Esophagus muscularis mucosa (tissue), 4 donors: ENCODE data around the gene HOXC10. TPM values are rescaled to one million over a fixed set of nuclear protein-coding genes. Genes with fewer than 3 reads are reported as not detected.

Experiments used
- DNase-seq: peaks from one replicate; pipeline ENCODE4 v3.0.0-alpha.2; 2017; ENCODE audit errors: extremely low spot score
- H3K27ac ChIP-seq, 4 donors: fragments of 200-600 bp; sonication (generic); replicated peaks in 1 of 4; 1 replicate in 3 of 4; 2 replicates in 1 of 4; pipeline ENCODE4 v1.5.1; 2016 to 2019; ENCODE audit warnings: mild to moderate bottlenecking in 1 of 4
- H3K27me3 ChIP-seq, 4 donors: fragments of 200-600 bp; sonication (generic); one replicate each; pipeline versions ENCODE4 v1.5.1 to v1.6.0; 2016 to 2019
- H3K36me3 ChIP-seq, 4 donors: fragments of 200-600 bp; sonication (generic); one replicate each; pipeline ENCODE4 v1.5.1; 2016 to 2019
- H3K4me1 ChIP-seq, 4 donors: fragments of 200-600 bp; sonication (generic); one replicate each; pipeline ENCODE4 v1.5.1; 2016 to 2019
- H3K4me3 ChIP-seq, 4 donors: fragments of 200-600 bp; sonication (generic); 1 replicate in 2 of 4; 2 replicates in 2 of 4; pipeline ENCODE4 v1.5.1; 2016 to 2019; ENCODE audit warnings: mild to moderate bottlenecking in 4 of 4, moderate library complexity in 1 of 4
- H3K9me3 ChIP-seq, 4 donors: fragments of 200-600 bp; sonication (generic); 1 replicate in 3 of 4; 2 replicates in 1 of 4; pipeline ENCODE4 v1.5.1; 2016 to 2019
- CTCF ChIP-seq, 3 experiments: fragments of 200-600 bp in 2 of 3; fragments of 450-650 bp in 1 of 3; sonication (generic) in 2 of 3; IDR thresholded peaks; one replicate each; pipeline ENCODE4 v1.5.1; 2017 to 2019; ENCODE audit warnings: antibody characterized with exemption in 3 of 3, mild to moderate bottlenecking in 2 of 3, moderate library complexity in 1 of 3
- EP300 ChIP-seq: sonication (generic); formaldehyde crosslinking; IDR thresholded peaks from one replicate; pipeline ENCODE4 v1.6.1; 2017; ENCODE audit warnings: antibody characterized with exemption
- POLR2A ChIP-seq: fragments of 450-650 bp; IDR thresholded peaks from one replicate; pipeline ENCODE4 v1.6.1; 2017; ENCODE audit warnings: antibody characterized with exemption, moderate library complexity, mild to moderate bottlenecking, low read depth
- POLR2AphosphoS5 ChIP-seq, 2 donors: sonication (generic); formaldehyde crosslinking; IDR thresholded peaks; one replicate each; pipeline ENCODE4 v1.6.1; 2017; ENCODE audit warnings: antibody characterized with exemption in 2 of 2
- WGBS: methylation state at CpG from one replicate; pipeline ENCODE4 v1.1.5; 2018; 5-methylcytosine and 5-hydroxymethylcytosine counted together
- intact Hi-C: fragments of 100-400 bp; cut with DNase I; formaldehyde crosslinking; loops from one replicate; pipeline ENCODE4 v1.15.1; 2023
- total RNA-seq, 4 donors: library from RNA; depleted of rRNA; stranded (reverse); fragments of >200 nt; gene quantifications; one replicate each; pipeline versions ENCODE4 v1.1.0 to v1.2.1, GENCODE V29; 2016

HOXC10 gene
- total RNA-seq, 4 donors from 2014 or later = not detected

- Histone ChIP-seq H3K27ac (no peak overlapping the region), H3K9me3 (no peaks in the 10 kb centered on the region), H3K4me1 (peaks cover 22 to 66% (median 49%) of the 10 kb centered on the region in 4 donors), H3K4me3 (no peak overlapping the region), H3K27me3 (peaks cover 0 to 100% (median 66%) of the 10 kb centered on the region in 4 donors), H3K36me3 (no peaks in the 10 kb centered on the region)
- WGBS = 17% methylated on average over 3 of the region's 3 CpGs
- TF ChIP-seq CTCF (IDR thresholded peaks at IDR 0.05) (no peak), POLR2AphosphoS5 (IDR thresholded peaks at IDR 0.05) (no peak), POLR2A (no peak), EP300 (no peak)
- no peak for DNase-seq
- intact Hi-C loops = loop anchor here (10.0 kb wide), 1 partner anchor 349 kb away; the partner anchor contains the start of gene GPR84
Measured at GRCh38 chr12:54016051-54016450, 31.1 kb downstream of the HOXC10 start.

DNA sequence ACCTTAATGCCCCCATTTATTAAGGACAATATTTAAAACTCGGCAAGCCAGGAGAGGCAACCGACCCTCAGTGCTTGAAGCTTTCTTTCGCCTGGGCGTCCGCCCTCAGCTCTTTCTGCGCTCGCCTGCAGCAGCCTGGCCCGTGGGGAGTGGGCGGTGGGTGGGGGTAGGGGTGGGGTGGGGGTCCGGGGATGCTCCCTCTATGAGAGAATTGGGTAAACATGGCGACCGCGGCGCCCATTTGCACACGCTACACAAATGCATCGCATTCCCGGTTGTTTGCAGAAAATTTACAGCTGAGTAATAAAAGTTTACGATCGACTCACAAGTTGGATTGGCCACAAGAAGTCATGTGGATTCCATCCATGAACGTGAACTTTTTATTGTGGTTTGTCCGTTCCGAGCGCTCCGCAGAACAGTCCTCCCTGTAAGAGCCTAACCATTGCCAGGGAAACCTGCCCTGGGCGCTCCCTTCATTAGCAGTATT lies 31.6 kb downstream of the HOXC10 start:
- DNase-seq = no peak
- intact Hi-C loops = loop anchor here (10.0 kb wide), 1 partner anchor 348 kb away; the partner anchor contains the start of gene GPR84
- WGBS = 6% methylated on average over 25 of the region's 25 CpGs

DNA sequence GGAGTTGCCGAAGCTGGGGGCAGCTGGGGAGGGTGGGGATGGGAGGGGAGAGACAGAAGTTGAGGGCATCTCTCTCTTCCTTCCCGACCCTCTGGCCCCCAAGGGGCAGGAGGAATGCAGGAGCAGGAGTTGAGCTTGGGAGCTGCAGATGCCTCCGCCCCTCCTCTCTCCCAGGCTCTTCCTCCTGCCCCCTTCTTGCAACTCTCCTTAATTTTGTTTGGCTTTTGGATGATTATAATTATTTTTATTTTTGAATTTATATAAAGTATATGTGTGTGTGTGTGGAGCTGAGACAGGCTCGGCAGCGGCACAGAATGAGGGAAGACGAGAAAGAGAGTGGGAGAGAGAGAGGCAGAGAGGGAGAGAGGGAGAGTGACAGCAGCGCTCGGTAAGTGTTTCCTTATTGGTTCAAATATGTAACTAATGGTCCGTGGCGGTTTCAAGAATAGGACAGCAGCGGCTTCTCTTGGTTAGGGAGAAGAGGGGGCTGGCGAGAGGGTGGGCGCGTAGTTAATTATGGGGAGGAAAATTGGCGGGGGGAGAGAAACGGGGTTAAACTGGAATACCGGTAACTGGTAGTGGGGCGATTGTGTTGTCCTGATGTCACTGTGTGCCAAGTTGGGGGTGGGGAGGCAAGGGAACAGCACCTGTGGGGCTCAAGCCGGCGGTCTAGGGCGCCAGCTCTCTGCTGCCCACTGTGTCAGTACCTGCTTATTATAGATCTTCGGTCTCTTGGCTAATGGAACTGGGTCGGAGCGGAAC lies 32.3 kb downstream of the HOXC10 start:
- Histone ChIP-seq H3K4me3 (peak overlapping the region; percentile 48 to 62 (median 53)), H3K27ac (peak overlapping the region in 3 of 4 donors; percentile 22 to 61 (median 36)), H3K4me1 (peaks cover 22 to 57% (median 44%) of the 10 kb centered on the region in 4 donors), H3K36me3 (no peaks in the 10 kb centered on the region), H3K9me3 (no peaks in the 10 kb centered on the region), H3K27me3 (peaks cover 0 to 100% (median 59%) of the 10 kb centered on the region in 4 donors)
- TF ChIP-seq CTCF (IDR thresholded peaks at IDR 0.05) (no peak), POLR2AphosphoS5 (IDR thresholded peaks at IDR 0.05) (no peak), EP300 (no peak), POLR2A (no peak)
- intact Hi-C loops = loop anchor here (10.0 kb wide), 1 partner anchor 348 kb away; the partner anchor contains the start of gene GPR84
- 4% methylated on average over 24 of the region's 24 CpGs for WGBS
- DNase-seq = no peak

More for the DNA sequence above, 31.6 kb downstream of the HOXC10 start:
- Histone ChIP-seq H3K27ac (no peak overlapping the region), H3K4me1 (peaks cover 22 to 61% (median 44%) of the 10 kb centered on the region in 4 donors), H3K36me3 (no peaks in the 10 kb centered on the region), H3K4me3 (peak overlapping the region; percentile 30 to 56 (median 49)), H3K27me3 (peaks cover 0 to 100% (median 61%) of the 10 kb centered on the region in 4 donors), H3K9me3 (no peaks in the 10 kb centered on the region)
- TF ChIP-seq EP300 (no peak), CTCF (IDR thresholded peaks at IDR 0.05) (no peak), POLR2A (no peak), POLR2AphosphoS5 (IDR thresholded peaks at IDR 0.05) (no peak)

DNA sequence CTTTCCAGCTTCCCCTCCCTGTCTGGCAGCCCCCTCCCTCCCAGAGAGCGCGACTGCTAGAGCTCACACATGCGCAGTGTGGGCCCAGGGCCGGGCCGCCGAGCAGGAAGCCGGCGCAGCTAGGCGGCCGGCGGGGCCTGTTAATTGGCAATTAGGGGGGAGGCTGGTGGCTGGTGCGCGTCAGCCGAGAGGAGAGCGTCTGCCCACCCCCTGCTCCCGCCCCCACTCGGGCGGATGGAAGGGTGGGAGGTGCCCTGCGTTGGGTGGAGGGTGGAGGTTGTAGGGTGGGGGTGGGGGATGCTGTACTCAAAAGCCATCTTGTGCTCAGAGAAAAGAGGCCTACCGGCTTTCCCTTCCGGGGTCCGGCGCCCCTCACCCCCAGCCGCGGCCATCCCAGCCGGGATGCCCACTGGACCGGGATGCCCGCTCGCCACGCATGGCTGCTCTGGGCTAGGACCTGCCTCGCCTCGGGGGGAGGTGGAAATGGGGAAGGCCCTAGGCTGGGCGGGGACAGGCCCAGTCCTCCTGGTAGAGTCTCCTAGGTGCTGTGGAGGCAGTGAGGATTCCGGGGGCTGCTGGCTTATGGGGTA lies 33.0 kb downstream of the HOXC10 start:
- peak; percentile 54 to 59 for TF ChIP-seq POLR2AphosphoS5 (IDR thresholded peaks at IDR 0.05)
- no peak for TF ChIP-seq POLR2A
- no peak for TF ChIP-seq CTCF (IDR thresholded peaks at IDR 0.05)
- Histone ChIP-seq H3K4me1 (peaks cover 22 to 57% (median 44%) of the 10 kb centered on the region in 4 donors), H3K36me3 (no peaks in the 10 kb centered on the region), H3K27ac (peak overlapping the region in 3 of 4 donors; percentile 22 to 61 (median 36)), H3K27me3 (peaks cover 0 to 100% (median 56%) of the 10 kb centered on the region in 4 donors), H3K4me3 (peak overlapping the region; percentile 48 to 62 (median 53)), H3K9me3 (no peaks in the 10 kb centered on the region)
- WGBS = 0% methylated on average over 2 of the region's 34 CpGs
- intact Hi-C loops = loop anchor here (10.0 kb wide), 1 partner anchor 347 kb away; the partner anchor contains the start of gene GPR84
- DNase-seq = no peak
